ENCODE results near the gene E2F8.

- TF ChIP-seq CTCF (IDR thresholded peaks at IDR 0.05; ENCODE audit: extremely low read depth in 1 of 2, insufficient read depth in 1 of 2, low read depth in 1 of 2, low read length in 2 of 2) (no peak), EZH2 (IDR thresholded peaks at IDR 0.05; ENCODE audit: borderline replicate concordance, low read depth, low read length, severe bottlenecking) (no peak), POLR2AphosphoS5 (IDR thresholded peaks at IDR 0.05; ENCODE audit: insufficient read depth, low read depth, low read length) (no peak), POLR2A (IDR thresholded peaks at IDR 0.05; ENCODE audit: low read depth, low read length) (no peak), MYC (IDR thresholded peaks at IDR 0.05; ENCODE audit: low read depth, low read length) (no peak), GATA2 (IDR thresholded peaks at IDR 0.05; ENCODE audit: insufficient read depth, insufficient read length, low read depth, low read length) (no peak), MAX (IDR thresholded peaks at IDR 0.05; ENCODE audit: insufficient read depth, insufficient read length) (no peak), FOS (IDR thresholded peaks at IDR 0.05; ENCODE audit: borderline replicate concordance, insufficient read depth, low read length) (no peak), JUN (IDR thresholded peaks at IDR 0.05; ENCODE audit: borderline replicate concordance, insufficient read depth, insufficient read length, low read depth) (no peak)
Observed at GRCh38 chr11:19253817-19254216, 13.1 kb upstream of the E2F8 start.

Data from endothelial cell of umbilical vein (primary cell).